ENCODE measurements around the gene FOXI2. TPM values are rescaled to one million over a fixed set of nuclear protein-coding genes. Genes with fewer than 3 reads are reported as not detected.

FOXI2 gene
- total RNA-seq, 1 experiment from 2014 or later: not detected

GRCh38 chr10:127694580-127695193 is 42.3 kb upstream of the FOXI2 start:
- BruUV-seq (replicated peaks): no TSS peak

GRCh38 chr10:127695431-127695830 is 41.6 kb upstream of the FOXI2 start:
- BruUV-seq (replicated peaks): no TSS peak
- ChIA-PET POLR2A (ENCODE audit: low non-redundant PET) (no interaction called here), CTCF (interaction anchor here (1.5 kb wide), 1 partner anchor 159 kb away, joined by 8 read pairs; no protein-coding TSS in a partner anchor)
- intact Hi-C loops (cut with micrococcal nuclease; ENCODE audit: unreplicated experiment): no loop called here
- Histone ChIP-seq H3K27me3 (replicated peaks; ENCODE audit: insufficient read depth, low read depth, low read length, poor library complexity) (peaks cover 23% of the 10 kb centered on the region), H3K36me3 (ENCODE audit: insufficient read depth, low read length, poor library complexity, severe bottlenecking) (no peaks in the 10 kb centered on the region), H3K4me3 (ENCODE audit: low read depth, low read length, poor library complexity, severe bottlenecking) (no peak overlapping the region), H3K27ac (ENCODE audit: low read depth, low read length, poor library complexity, severe bottlenecking) (no peak overlapping the region), H3K4me1 (ENCODE audit: insufficient read depth, low read length, poor library complexity, severe bottlenecking) (no peaks in the 10 kb centered on the region), H3K9me3 (ENCODE audit: low read depth, low read length, poor library complexity, severe bottlenecking) (no peaks in the 10 kb centered on the region)
- no peak for DNase-seq (ENCODE audit: low spot score)
- TF ChIP-seq EZH2 (IDR thresholded peaks at IDR 0.05; ENCODE audit: borderline replicate concordance, low read depth, low read length, poor library complexity, severe bottlenecking) (no peak), CTCF (conservative IDR thresholded peaks at IDR 0.05; ENCODE audit: low read depth, low read length) (no peak)

More at GRCh38 chr10:127694580-127695193, 42.3 kb upstream of the FOXI2 start:
- intact Hi-C loops (cut with micrococcal nuclease; ENCODE audit: unreplicated experiment): no loop called here
- H3K4me1 ChIP-seq (ENCODE audit: insufficient read depth, low read length, poor library complexity, severe bottlenecking): no peaks in the 10 kb centered on the region
- POLR2A ChIA-PET (ENCODE audit: low non-redundant PET): no interaction called here
- CTCF ChIA-PET: interaction anchor here (0.6 to 1.5 kb wide), 2 partner anchors 160 to 1237 kb away, joined by 3 to 8 read pairs; no protein-coding TSS in a partner anchor
- H3K4me3 ChIP-seq (ENCODE audit: low read depth, low read length, poor library complexity, severe bottlenecking): no peak overlapping the region
- H3K36me3 ChIP-seq (ENCODE audit: insufficient read depth, low read length, poor library complexity, severe bottlenecking): no peaks in the 10 kb centered on the region
- TF ChIP-seq CTCF (conservative IDR thresholded peaks at IDR 0.05; ENCODE audit: low read depth, low read length) (peak; percentile 99), EZH2 (IDR thresholded peaks at IDR 0.05; ENCODE audit: borderline replicate concordance, low read depth, low read length, poor library complexity, severe bottlenecking) (no peak)
- H3K9me3 ChIP-seq (ENCODE audit: low read depth, low read length, poor library complexity, severe bottlenecking): no peaks in the 10 kb centered on the region
- H3K27ac ChIP-seq (ENCODE audit: low read depth, low read length, poor library complexity, severe bottlenecking): no peak overlapping the region
- H3K27me3 ChIP-seq (replicated peaks; ENCODE audit: insufficient read depth, low read depth, low read length, poor library complexity): peaks cover 28% of the 10 kb centered on the region
- peak; percentile 83 for DNase-seq (ENCODE audit: low spot score)

- CTCF ChIA-PET: no interaction called here
- TF ChIP-seq EZH2 (IDR thresholded peaks at IDR 0.05; ENCODE audit: borderline replicate concordance, low read depth, low read length, poor library complexity, severe bottlenecking): no peak
- no peak for TF ChIP-seq CTCF (conservative IDR thresholded peaks at IDR 0.05; ENCODE audit: low read depth, low read length)
- peaks cover 26% of the 10 kb centered on the region for H3K27me3 ChIP-seq (replicated peaks; ENCODE audit: insufficient read depth, low read depth, low read length, poor library complexity)
- intact Hi-C loops (cut with micrococcal nuclease; ENCODE audit: unreplicated experiment): no loop called here
- H3K9me3 ChIP-seq (ENCODE audit: low read depth, low read length, poor library complexity, severe bottlenecking): no peaks in the 10 kb centered on the region
- no peak overlapping the region for H3K4me3 ChIP-seq (ENCODE audit: low read depth, low read length, poor library complexity, severe bottlenecking)
- no peak overlapping the region for H3K27ac ChIP-seq (ENCODE audit: low read depth, low read length, poor library complexity, severe bottlenecking)
- no peaks in the 10 kb centered on the region for H3K4me1 ChIP-seq (ENCODE audit: insufficient read depth, low read length, poor library complexity, severe bottlenecking)
- DNase-seq (ENCODE audit: low spot score): no peak
- no TSS peak for BruUV-seq (replicated peaks)
- POLR2A ChIA-PET (ENCODE audit: low non-redundant PET): no interaction called here
- no peaks in the 10 kb centered on the region for H3K36me3 ChIP-seq (ENCODE audit: insufficient read depth, low read length, poor library complexity, severe bottlenecking)
Observed at GRCh38 chr10:127698886-127699285, 38.1 kb upstream of the FOXI2 start.
